GM21717 (cell line): ENCODE results near the gene CRYL1.

Experiments
- ATAC-seq: cut with Tn5 transposase; IDR thresholded peaks from one replicate; pipeline ENCODE4 v1.9.1; 2021; ENCODE audit warnings: mild to moderate bottlenecking, moderate library complexity; ENCODE audit not compliant: unreplicated experiment

CRYL1 gene

DNA sequence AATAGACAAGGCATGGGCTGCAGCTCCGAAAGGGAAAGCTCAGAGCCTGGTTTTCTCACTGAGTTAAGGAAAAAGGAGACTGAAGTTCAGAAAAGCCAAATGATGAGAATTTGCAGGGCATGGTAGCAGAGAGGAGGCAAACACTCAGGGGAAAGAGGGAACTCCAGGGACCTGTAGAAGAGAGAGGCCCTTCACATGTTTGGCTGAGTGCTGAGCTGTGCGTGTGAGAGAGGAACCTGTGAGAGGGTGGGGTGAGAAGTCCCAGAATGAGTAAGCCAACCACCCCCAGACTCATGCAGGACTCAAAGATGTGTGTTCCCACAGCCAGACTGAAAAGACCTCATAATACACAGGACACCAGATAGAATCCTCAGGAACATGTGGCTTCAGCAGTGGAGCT, 2.8 kb upstream of the CRYL1 start:
- ATAC-seq: no peak

DNA sequence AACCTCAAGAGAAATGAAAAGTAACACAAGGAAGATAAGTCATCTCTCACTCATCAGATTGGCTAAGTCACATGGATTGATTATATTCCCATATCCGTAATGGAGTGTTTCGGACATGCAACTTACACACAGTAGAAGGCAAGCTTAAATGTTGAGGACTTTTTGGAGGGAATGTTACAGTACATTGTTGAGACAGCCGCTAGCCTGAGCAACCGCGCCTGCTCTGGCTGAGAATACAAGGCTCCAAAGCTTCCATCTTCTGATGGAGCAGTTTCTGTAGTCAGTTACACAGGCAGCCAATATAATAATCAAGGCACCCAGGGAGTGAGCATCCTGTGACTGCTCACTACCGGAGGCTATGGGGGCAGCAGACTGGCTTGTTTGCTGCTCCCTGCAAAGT, 1.0 kb upstream of the CRYL1 start:
- no peak for ATAC-seq

DNA sequence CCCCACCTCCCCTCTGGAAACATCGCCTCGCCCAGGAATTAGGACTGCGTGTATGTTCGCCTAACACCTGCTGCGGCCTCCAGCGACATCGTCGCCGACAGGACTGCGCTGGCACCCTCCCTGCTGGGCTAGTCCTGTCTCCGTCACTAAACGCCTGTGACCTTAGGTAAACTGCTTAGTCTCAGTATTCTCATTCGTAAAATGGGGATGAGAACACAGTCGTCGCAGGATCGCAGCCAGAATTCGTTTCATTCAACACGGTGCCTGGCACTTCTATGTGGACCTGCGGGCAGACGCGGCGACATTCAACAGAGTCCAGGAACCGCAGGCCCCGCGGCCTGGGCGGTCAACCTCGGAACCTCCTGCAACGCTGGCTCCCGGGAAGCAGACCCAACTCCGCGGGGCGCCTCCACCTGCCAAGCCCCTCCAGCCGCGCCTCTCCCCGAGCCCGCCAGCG, 485 bp downstream of the CRYL1 start:
- ATAC-seq: peak; percentile 9

DNA sequence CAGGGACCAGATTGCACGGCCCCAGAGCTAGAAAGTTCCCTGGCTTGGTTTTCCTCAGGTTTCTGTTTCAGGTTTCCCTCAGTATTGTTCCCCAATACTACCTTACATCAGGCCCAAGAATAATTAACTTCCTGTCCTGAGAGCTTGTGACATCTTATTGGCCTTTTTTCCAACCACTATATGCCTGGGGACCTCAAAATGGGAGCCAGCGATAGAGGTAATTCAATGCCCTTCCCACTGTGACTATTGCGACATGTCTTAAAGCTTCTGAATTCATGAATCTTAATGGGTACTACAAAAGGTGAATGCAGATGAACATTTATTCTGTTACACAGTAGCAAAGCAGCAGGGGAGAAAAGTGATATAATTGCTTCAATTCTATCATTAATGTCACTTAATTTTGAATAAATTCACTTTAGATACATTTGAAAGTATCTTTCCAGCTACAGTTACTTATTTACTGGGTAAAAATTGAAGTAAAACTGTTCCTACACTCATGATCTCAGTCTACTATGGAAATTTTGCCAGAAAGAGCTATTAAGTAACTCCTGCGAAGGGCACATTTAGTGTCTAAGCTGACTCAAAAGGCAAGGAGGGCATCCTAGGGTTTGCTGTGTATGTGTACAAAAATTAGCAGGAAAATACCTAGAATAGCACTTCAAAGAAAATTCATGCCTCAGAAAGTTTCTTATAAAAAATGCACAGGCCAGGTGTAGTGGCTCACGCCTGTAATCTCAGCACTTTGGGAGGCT, 4.1 kb downstream of the CRYL1 start:
- ATAC-seq: no peak

DNA sequence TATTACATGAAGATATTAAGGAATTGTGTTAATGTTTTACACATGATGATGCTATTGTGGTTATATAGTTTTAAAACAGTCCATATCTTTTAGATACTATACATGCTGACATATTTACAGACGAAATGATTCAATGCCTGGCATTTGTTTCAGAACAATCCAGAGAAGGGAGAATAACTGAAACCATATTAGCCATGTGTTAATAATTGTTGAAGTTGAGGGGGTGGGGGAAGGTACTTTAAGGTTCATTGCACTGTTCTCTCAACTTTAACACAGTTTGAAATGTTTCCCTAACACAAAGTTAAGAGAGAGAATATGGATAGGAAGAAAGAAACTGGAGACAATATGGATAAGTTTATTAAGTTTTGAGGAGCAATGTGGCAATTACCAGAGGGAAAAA, 5.8 kb downstream of the CRYL1 start:
- ATAC-seq: no peak

DNA sequence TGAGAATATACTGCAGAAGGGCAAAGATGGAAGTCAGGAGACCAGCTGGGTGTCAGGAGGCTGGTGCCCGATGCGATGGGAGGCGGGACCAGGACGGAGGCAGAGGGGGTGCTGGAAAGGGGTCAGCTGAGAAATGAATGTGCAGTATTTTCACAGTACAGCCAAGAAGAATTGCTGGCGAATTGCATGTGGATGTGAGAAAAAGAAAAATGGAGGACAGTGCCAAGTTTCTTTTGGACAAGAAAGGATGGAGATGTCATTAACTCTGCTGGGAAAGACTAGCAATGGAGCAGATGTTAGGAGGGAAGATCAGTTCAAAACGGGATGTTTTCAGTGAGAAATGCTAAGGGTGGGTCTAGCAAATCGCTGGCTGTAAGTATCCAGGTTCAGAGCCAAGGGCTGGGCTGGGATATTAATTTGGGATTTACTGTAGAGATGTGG, 7.0 kb downstream of the CRYL1 start:
- no peak for ATAC-seq

DNA sequence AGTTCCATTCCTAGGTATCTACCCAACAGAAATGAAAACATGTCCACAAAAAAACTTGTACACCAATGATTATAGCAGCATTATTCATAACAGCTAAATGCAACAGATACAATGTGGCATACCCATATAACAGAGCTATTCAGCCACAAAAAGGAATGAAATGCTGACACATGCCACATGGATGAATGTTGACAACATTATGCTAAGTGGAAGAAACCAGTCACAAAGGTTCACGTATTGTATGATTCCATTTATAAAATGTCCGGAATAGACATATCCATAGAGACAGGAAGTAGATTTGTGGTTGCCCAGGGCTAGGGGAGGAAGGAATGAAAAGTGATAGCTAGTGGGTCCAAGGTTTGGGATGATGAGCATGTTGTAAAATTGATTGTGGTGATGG, 10.8 kb downstream of the CRYL1 start:
- no peak for ATAC-seq

DNA sequence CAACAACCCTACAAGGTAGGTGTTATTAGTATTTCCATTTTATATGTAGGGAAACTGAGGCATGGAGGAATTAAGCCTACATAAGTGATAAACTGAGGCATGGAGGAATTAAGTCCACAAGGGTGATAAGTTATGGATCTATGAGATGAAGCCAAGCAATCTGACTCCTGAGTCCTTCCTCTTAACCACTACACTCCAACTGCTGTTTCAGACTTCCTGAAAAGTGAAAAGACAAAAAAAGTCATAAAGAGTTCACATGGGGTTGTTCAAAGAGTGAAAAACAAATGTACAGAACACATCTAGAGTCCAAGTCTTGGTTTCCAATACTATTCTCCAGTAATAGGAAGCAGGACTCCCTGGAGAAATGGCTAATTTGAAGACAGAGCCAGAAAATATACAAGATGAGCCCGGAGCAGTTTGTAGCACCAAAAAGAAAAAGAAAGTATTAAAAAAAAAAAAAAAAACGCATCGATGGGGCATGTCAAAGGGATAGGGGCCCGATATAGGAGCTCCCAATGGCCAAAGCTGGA, 12.1 kb downstream of the CRYL1 start:
- no peak for ATAC-seq

DNA sequence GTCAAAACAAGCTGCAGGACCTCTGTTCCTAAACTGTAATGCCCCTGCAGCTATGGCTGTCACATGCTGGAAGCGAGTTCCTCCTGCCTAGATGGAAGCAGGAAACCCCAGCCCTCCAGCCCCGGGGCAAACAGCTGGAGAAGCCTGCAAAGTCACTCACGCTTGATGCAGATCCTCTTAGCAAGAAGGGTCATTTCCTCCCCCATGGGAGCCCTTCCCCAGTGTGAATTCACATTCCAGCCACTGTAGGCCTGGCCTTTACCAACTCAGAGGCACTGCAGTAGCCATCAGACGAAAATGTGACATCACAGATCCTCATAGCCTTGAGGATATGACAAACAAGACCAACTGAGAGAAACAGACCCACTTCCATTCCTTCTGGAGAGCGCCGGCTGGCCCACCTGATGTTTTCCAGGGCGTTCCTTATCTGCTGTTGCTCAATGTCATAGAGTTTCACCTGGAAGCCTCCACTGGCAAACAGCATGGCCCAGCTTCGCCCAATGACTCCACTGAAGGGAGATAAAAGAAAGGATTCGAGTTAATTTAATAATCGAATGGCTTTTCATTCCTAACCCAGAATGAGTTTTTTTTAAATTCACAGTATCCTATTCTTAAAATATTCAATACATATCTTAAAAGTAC, 13.5 kb downstream of the CRYL1 start:
- no peak for ATAC-seq

DNA sequence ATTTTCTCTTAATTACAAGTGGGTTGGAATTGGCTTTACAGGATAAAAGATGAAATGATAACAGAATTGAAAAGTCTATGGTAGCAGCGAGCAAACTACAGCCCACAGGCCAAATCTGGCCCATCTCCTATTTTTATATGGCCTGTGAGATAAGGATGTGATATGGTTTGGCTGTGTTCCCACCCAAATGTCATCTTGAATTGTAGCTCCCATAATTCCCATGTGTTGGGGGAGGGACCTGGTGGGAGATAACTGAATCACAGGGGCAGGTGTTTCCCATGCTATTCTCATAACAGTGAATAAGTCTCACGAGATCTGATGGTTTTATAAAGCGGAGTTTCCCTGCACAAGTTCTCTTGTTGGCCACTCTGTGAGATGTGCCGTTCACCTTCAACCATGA, 19.0 kb downstream of the CRYL1 start:
- ATAC-seq: no peak

DNA sequence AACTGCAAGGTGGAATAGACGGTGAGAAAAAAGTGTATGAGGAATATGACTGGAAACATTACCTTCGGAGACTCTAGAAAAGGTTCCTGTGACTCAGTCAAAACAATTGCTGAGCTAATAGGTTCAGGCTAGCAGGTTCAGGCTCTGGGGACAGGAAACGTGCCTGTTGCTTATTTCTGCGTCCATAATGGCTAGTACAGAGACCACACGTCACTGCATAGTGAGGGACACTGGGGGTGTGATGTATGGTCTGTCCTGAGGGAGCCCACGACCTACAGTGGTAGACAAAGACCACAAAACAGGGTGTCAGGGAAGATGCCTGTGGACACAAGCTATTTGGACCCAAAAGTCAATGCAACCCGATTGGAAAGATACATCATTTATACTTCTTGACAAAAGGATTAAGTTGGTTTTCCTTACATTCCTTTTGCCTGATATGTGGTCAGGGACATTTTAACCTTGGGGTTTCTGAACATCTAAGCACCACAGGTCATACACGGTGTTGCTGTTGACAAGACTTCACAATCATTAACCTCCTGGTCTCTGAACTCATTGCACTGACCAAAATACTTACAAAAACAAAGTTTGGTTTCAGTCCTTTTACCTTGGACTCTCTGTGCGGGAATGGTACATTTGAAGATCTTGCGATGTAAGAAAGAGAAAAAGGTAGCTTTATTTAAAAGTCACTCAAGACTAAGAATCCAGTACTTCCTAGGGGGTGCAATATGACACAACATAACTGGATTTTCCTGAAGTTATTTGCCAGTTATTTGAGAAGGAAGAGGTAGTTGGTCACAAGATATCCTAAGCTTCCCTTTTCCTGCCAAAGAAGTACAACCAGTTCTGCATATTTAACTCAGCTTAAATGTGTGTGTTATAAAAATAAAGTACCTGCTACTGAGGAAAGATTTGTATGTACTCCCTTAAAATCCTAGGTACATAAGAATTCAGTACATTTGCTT, 20.0 kb downstream of the CRYL1 start:
- no peak for ATAC-seq

DNA sequence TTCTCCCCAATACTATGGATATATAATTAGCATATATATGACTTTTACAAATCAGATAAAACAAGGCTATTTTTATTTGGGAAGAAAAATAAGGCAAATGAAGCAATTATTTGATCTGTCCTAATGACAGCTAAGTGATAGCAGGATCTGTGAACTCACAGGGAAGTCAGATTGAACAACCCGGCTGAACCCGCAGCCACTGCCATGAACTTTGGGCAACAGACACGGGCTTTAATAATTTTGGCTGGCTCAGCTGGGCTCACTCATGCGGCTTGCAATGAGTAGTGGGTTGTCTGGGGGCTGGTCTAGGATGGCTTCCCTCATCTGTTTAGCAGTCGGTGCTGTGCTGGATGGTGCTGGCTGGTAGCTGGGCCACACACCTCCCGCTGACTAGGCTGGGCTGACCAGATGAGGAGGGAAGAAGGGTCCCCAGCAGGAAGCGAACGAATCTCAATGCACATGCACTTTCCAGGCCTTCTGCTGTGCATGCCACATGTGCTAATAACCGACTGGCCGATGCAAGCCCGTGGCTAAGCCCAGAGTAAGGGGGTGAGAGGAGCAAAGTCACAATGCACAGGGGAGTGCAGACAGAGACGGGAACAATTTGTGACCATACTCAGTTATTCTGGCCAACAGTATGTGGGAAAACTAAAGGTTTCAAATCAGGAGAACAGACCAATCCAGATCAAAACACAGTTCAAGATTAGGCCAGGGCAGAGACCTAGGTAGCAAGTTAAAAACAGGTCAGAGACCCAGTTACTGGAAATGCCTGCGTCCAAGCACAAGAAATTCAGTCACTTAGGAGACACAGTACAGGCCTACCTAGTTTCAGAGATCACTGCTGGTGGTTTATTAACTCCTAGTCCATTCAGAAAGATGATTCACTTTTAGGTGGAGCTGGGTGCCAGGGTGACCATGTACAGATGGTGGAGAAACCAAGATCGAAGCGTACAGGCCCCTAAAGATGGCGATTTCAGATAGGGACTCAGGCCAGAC, 22.3 kb downstream of the CRYL1 start:
- no peak for ATAC-seq

DNA sequence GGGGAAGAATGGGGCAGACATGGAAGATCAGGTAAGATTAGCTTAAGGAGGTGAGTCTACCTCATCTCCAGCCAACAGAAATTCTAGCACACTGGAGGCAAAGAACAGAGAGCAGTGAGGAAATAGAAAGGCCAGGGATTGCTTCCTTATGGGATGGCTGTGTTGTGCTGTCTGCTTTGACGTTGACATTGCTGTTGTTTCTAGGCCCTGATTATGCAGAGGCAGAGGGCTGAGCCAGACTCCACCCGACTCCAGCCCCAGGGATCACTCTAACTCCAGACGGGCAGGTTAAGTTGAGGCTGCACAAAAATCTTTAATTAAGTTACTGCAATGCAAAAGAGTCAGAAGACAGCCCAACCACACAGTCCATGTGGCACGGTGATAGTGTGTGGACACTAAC, 24.1 kb downstream of the CRYL1 start:
- no peak for ATAC-seq

DNA sequence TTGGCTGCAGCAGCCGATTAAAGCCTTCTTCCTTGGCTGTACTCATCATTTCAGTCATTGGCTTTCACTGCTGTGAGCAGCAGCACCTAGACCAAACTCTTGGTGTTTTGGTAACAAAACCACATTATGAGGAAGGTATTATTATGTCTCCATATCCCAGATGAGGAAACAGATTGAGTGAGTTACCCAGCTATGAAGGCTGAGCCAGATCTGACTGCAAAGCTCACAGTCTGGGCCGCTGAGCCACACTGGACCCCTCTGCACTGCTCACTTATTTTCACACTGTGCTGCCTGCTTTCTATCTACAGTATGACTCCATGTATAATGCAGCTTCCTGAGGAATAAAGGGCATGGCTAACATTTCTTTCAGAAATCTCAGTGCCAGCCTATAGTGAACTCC, 24.5 kb downstream of the CRYL1 start:
- ATAC-seq: no peak

DNA sequence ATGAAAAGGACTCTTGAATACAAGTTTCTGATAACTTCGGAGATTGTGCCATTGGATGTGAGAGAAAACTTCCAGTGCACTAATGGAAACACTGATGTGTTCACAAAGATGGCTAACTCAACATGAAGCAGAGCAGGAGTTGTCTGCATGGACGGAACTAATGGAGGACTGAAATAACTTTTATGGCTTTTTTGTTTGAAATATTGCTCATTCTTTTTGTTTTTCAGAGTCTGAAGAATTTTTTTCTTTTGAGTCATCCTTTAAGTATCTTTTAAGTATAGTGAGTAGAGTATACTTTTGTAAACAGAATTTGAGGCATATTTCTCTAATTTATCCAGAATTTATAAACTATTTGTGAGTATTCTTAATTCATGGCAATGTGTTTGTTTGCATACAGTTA, 25.7 kb downstream of the CRYL1 start:
- ATAC-seq: no peak

DNA sequence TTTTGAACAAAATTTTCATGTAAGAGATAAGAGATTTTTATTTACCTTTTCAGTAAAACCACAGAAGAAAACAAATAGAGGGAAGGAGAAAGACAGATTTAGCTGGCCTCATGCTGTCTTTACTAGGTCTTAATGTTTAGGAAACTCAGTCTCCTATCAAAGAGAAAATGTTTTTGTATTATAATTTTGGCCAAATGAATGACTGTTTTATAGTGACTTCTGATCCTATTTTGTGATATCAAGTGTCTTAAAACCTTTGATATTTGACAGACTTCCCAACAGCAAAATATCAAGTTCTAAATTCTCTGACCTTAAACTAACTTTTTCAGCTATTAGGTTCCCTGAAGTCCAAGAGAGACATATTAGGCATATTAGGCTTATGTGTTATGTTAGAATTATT, 27.0 kb downstream of the CRYL1 start:
- no peak for ATAC-seq

DNA sequence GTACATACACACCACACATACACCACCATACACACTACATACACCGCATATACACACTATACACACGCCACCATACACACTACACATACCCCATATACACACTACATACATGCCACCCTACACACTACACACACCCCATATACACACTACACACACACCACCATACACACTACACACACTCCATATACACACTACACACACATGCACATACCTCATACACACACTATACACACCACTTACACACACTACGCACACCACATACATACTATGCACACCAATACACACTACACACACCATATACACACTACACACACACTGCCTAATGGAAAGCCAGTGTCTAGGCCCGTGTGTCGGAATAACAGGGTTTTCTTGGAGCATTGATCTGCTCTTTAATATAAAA, 27.5 kb downstream of the CRYL1 start:
- ATAC-seq: no peak

DNA sequence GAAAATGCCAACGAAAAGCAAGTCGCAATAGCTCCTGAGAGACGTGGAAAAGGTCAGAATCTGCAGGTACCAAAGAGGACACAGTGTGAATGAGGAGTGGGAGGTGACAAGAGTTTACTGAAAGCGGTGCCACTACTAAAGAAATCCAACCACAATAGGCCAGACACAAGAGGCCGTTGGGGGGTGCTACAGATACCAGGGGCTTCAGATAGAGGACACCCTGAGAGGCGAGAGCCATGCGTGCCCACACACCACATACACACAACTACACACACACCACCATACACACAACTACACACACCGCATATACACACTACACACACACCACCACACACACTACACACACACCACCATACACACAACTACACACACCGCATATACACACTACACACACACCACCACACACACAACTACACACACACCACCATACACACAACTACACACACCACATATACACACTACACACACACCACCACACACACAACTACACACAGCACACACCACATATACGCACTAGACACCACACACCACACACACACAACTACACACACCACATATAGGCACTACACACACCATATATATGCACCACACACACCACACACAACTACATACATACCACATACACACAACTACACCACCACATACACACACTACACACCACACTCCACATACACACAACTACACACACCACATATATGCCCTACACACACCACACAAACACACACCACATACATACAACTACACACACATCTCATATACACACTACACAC, 28.5 kb downstream of the CRYL1 start:
- no peak for ATAC-seq
